SK-N-SH treated with all-trans-retinoic acid at 6 μM for 48 hours (cell line): ENCODE data around the gene SLX4IP.

Source experiments
- PATZ1 ChIP-seq: fragments of 250-450 bp; sonication (Bioruptor Pico); IDR thresholded peaks from 2 replicates; pipeline ENCODE4 v1.8.0; 2020; ENCODE audit warnings: mild to moderate bottlenecking, moderate library complexity, borderline replicate concordance
- PPARA ChIP-seq: fragments of 250-450 bp; sonication (Bioruptor Pico); IDR thresholded peaks from 2 replicates; pipeline ENCODE4 v1.5.0; 2020; ENCODE audit warnings: mild to moderate bottlenecking, borderline replicate concordance
- TCF4 ChIP-seq: fragments of 250-450 bp; sonication (Bioruptor Pico); IDR thresholded peaks from 2 replicates; pipeline ENCODE4 v1.8.0; 2021; ENCODE audit warnings: mild to moderate bottlenecking, moderate library complexity, borderline replicate concordance
- ZNF70 ChIP-seq: fragments of 450-650 bp; formaldehyde crosslinking; IDR thresholded peaks from 2 replicates; pipeline ENCODE4 v1.5.0; 2020; ENCODE audit warnings: mild to moderate bottlenecking, moderate library complexity

- TF ChIP-seq TCF4 (CRISPR knock-in tag) (no peak), ZNF70 (CRISPR knock-in tag) (no peak), PATZ1 (no peak), PPARA (CRISPR knock-in tag) (no peak)
Measured at GRCh38 chr20:10642856-10643559, 207.9 kb downstream of the SLX4IP start.
